H1 (cell line): ENCODE data around the gene ZNF366. TPM values are rescaled to one million over a fixed set of nuclear protein-coding genes. Genes with fewer than 3 reads are reported as not detected.

Source experiments
- CTCF ChIA-PET: fragments of 300-600 bp; sonication (Branson Sonifier 250); formaldehyde crosslinking; loops from one replicate; lab custom pipeline; 2021; ENCODE audit not compliant: partially characterized antibody; lab: Charles Lee
- POLR2A ChIA-PET: fragments of 300-600 bp; sonication (Branson Sonifier 250); formaldehyde crosslinking; loops from one replicate; lab custom pipeline; 2021; ENCODE audit warnings: inconsistent platforms; ENCODE audit not compliant: partially characterized antibody; lab: Charles Lee
- DNase-seq, 2 experiments: peaks; one replicate each; pipeline versions ENCODE4 v3.0.0 to v3.0.0-alpha.2; 2010 to 2022; ENCODE audit warnings: low spot score in 2 of 2, low read depth in 1 of 2, mixed read lengths in 1 of 2
- FAIRE-seq: peaks from 2 replicates; lab custom pipeline; 2011; peaks lifted over from hg19 to GRCh38; lab: Jason Lieb, UNC
- H2AFZ ChIP-seq: 2 replicates; pipeline ENCODE4 v1.8.1; 2012; ENCODE audit warnings: low read length, inconsistent platforms
- H2AK5ac ChIP-seq: 2 replicates; pipeline ENCODE4 v1.6.1; 2013; ENCODE audit warnings: low read depth, low read length
- H2BK120ac ChIP-seq: replicated peaks from 2 replicates; pipeline ENCODE3; 2013; ENCODE audit warnings: low read depth, low read length, inconsistent platforms
- H2BK12ac ChIP-seq: 2 replicates; pipeline ENCODE4 v1.6.1; 2013; ENCODE audit warnings: low read depth, low read length
- H2BK15ac ChIP-seq: 2 replicates; pipeline ENCODE4 v1.6.1; 2013; ENCODE audit warnings: low read length
- H2BK20ac ChIP-seq: 2 replicates; pipeline ENCODE4 v1.6.1; 2013; ENCODE audit warnings: low read length
- H2BK5ac ChIP-seq: 2 replicates; pipeline ENCODE4 v1.6.1; 2013; ENCODE audit warnings: low read depth, low read length
- H3K14ac ChIP-seq: 2 replicates; pipeline ENCODE4 v1.6.1; 2013; ENCODE audit warnings: inconsistent platforms; ENCODE audit not compliant: insufficient read length
- H3K18ac ChIP-seq: 2 replicates; pipeline ENCODE4 v1.6.1; 2013; ENCODE audit warnings: low read length; ENCODE audit errors: extremely low read depth
- H3K23ac ChIP-seq: 2 replicates; pipeline ENCODE4 v1.6.1; 2013; ENCODE audit warnings: inconsistent platforms; ENCODE audit not compliant: insufficient read length
- H3K23me2 ChIP-seq: 2 replicates; pipeline ENCODE4 v1.6.1; 2013; ENCODE audit warnings: low read depth, low read length
- H3K27ac ChIP-seq: 2 replicates; pipeline ENCODE4 v1.6.1; 2011; ENCODE audit warnings: low read depth, low read length, inconsistent platforms
- H3K27me3 ChIP-seq, 4 experiments: replicated peaks in 1 of 4; 1 replicate in 1 of 4; 2 replicates in 3 of 4; pipeline versions ENCODE4 v1.6.1 to v1.8.1; 2011 to 2013; ENCODE audit warnings: low read length in 3 of 4, mild to moderate bottlenecking in 3 of 4, inconsistent platforms in 2 of 4, mixed read lengths in 2 of 4, moderate library complexity in 1 of 4; ENCODE audit not compliant: control insufficient read depth in 3 of 4, insufficient read depth in 3 of 4; ENCODE audit errors: extremely low read depth in 1 of 4
- H3K36me3 ChIP-seq, 4 experiments: 2 replicates each; pipeline versions ENCODE4 v1.6.1 to v1.8.1; 2011 to 2013; ENCODE audit warnings: mild to moderate bottlenecking in 4 of 4, low read length in 3 of 4, moderate library complexity in 2 of 4, control low read depth in 1 of 4, inconsistent platforms in 1 of 4; ENCODE audit not compliant: insufficient read depth in 4 of 4, control insufficient read depth in 2 of 4
- H3K4ac ChIP-seq: replicated peaks from 2 replicates; pipeline ENCODE3; 2013; ENCODE audit warnings: low read length, low read depth, mixed read lengths, inconsistent platforms; ENCODE audit not compliant: insufficient read length
- H3K4me1 ChIP-seq, 4 experiments: replicated peaks in 1 of 4; 1 replicate in 1 of 4; 2 replicates in 3 of 4; pipeline versions ENCODE4 v1.6.1 to v1.8.1; 2011 to 2013; ENCODE audit warnings: low read length in 3 of 4, inconsistent platforms in 2 of 4, mixed read lengths in 1 of 4; ENCODE audit not compliant: insufficient read depth in 4 of 4, control insufficient read depth in 3 of 4
- H3K4me2 ChIP-seq, 2 experiments: 2 replicates each; pipeline versions ENCODE4 v1.6.1 to v1.8.1; 2011 to 2013; ENCODE audit warnings: low read depth in 2 of 2, low read length in 2 of 2, control low read depth in 1 of 2, inconsistent platforms in 1 of 2, mild to moderate bottlenecking in 1 of 2; ENCODE audit not compliant: insufficient read depth in 1 of 2
- H3K4me3 ChIP-seq, 4 experiments: fragments of 200-600, 300-600 bp in 1 of 4; sonication (generic), shearing (Covaris generic), sonication (Bioruptor Twin) in 1 of 4; 2 replicates each; pipeline versions ENCODE4 v1.5.1 to v1.8.1; 2011 to 2016; ENCODE audit warnings: low read length in 4 of 4, low read depth in 3 of 4, control low read depth in 2 of 4, inconsistent platforms in 2 of 4, mild to moderate bottlenecking in 2 of 4, mixed read lengths in 1 of 4, moderate library complexity in 1 of 4; ENCODE audit not compliant: insufficient read depth in 2 of 4; ENCODE audit errors: extremely low read depth in 1 of 4
- H3K56ac ChIP-seq: replicated peaks from 2 replicates; pipeline ENCODE3; 2013; ENCODE audit warnings: low read depth, mild to moderate bottlenecking, mixed read lengths, low read length, inconsistent platforms; ENCODE audit not compliant: insufficient read length
- H3K79me1 ChIP-seq: 2 replicates; pipeline ENCODE4 v1.6.1; 2013; ENCODE audit warnings: low read depth, low read length, control low read depth
- H3K79me2 ChIP-seq, 2 experiments: 2 replicates each; pipeline versions ENCODE4 v1.6.1 to v1.8.1; 2012 to 2013; ENCODE audit warnings: low read length in 2 of 2, mild to moderate bottlenecking in 2 of 2, inconsistent platforms in 1 of 2; ENCODE audit not compliant: insufficient read depth in 2 of 2, control insufficient read depth in 1 of 2
- H3K9ac ChIP-seq, 4 experiments: replicated peaks in 1 of 4; 1 replicate in 1 of 4; 2 replicates in 3 of 4; pipeline versions ENCODE4 v1.6.1 to v1.8.1; 2011 to 2013; ENCODE audit warnings: low read depth in 3 of 4, low read length in 3 of 4, control low read depth in 2 of 4, mild to moderate bottlenecking in 2 of 4, moderate library complexity in 2 of 4, inconsistent platforms in 1 of 4; ENCODE audit errors: extremely low read depth in 1 of 4
- H3K9me3 ChIP-seq, 2 experiments: 2 replicates each; pipeline versions ENCODE4 v1.6.1 to v1.8.1; 2012 to 2013; ENCODE audit warnings: mild to moderate bottlenecking in 2 of 2, moderate library complexity in 2 of 2, control low read depth in 1 of 2, inconsistent platforms in 1 of 2, low read depth in 1 of 2, low read length in 1 of 2, mixed read lengths in 1 of 2; ENCODE audit not compliant: insufficient read depth in 2 of 2
- H4K20me1 ChIP-seq, 2 experiments: replicated peaks in 1 of 2; 2 replicates each; pipeline versions ENCODE3 to v1.8.1; 2011 to 2013; ENCODE audit warnings: inconsistent platforms in 2 of 2, low read length in 2 of 2, mild to moderate bottlenecking in 1 of 2; ENCODE audit not compliant: insufficient read depth in 2 of 2, control insufficient read depth in 1 of 2
- H4K5ac ChIP-seq: 2 replicates; pipeline ENCODE4 v1.6.1; 2013; ENCODE audit warnings: low read length, low read depth, mixed read lengths, inconsistent platforms; ENCODE audit not compliant: insufficient read length
- H4K8ac ChIP-seq: 2 replicates; pipeline ENCODE4 v1.8.0; 2013; ENCODE audit warnings: mild to moderate bottlenecking, moderate library complexity, low read length, inconsistent platforms; ENCODE audit not compliant: insufficient read depth; ENCODE audit errors: extremely low read depth
- H4K91ac ChIP-seq: replicated peaks from 2 replicates; pipeline ENCODE3; 2013; ENCODE audit warnings: low read length, mixed read lengths, inconsistent platforms; ENCODE audit not compliant: insufficient read length
- BACH1 ChIP-seq: IDR thresholded peaks from 2 replicates; pipeline ENCODE4 v1.6.1; 2012; ENCODE audit warnings: low read length, improper control_type of control experiment
- CBX5 ChIP-seq: fragments of 300-800, 300-1000 bp; sonication (generic); IDR thresholded peaks from 2 replicates; pipeline ENCODE4 v1.7.1; 2016; ENCODE audit warnings: antibody characterized with exemption, low read length, low read depth
- CHD2 ChIP-seq: IDR thresholded peaks from 2 replicates; pipeline ENCODE4 v1.6.1; 2012; ENCODE audit warnings: low read length, improper control_type of control experiment
- HDAC2 ChIP-seq, 2 experiments: fragments of 300-600 bp in 1 of 2; sonication (generic) in 1 of 2; IDR thresholded peaks; 2 replicates each; pipeline ENCODE4 v1.6.1; 2011 to 2012; ENCODE audit warnings: low read depth in 2 of 2, low read length in 2 of 2, mild to moderate bottlenecking in 2 of 2, moderate library complexity in 2 of 2, borderline replicate concordance in 1 of 2, inconsistent platforms in 1 of 2
- MAX ChIP-seq: IDR thresholded peaks from 2 replicates; pipeline ENCODE4 v1.6.1; 2012; ENCODE audit warnings: inconsistent platforms
- NRF1 ChIP-seq: IDR thresholded peaks from 2 replicates; pipeline ENCODE4 v1.6.1; 2011; ENCODE audit warnings: mild to moderate bottlenecking, low read depth, low read length, improper control_type of control experiment
- POLR2A ChIP-seq, 2 experiments: IDR thresholded peaks; 1 replicate in 1 of 2; 2 replicates in 1 of 2; pipeline ENCODE4 v1.6.1; 2011; ENCODE audit warnings: low read depth in 2 of 2, low read length in 2 of 2, mild to moderate bottlenecking in 2 of 2; ENCODE audit errors: control extremely low read depth in 1 of 2
- RAD21 ChIP-seq, 2 experiments: IDR thresholded peaks in 1 of 2; conservative IDR thresholded peaks in 1 of 2; 2 replicates each; pipeline ENCODE4 v1.6.1; 2011; ENCODE audit warnings: low read depth in 2 of 2, low read length in 2 of 2, improper control_type of control experiment in 1 of 2, inconsistent platforms in 1 of 2, mild to moderate bottlenecking in 1 of 2, moderate library complexity in 1 of 2
- RBBP5 ChIP-seq: IDR thresholded peaks from 2 replicates; pipeline ENCODE4 v1.7.1; 2012; ENCODE audit warnings: low read depth, mild to moderate bottlenecking, inconsistent platforms, low read length, moderate library complexity, borderline replicate concordance
- SIN3A ChIP-seq, 2 experiments: IDR thresholded peaks in 1 of 2; conservative IDR thresholded peaks in 1 of 2; 2 replicates each; pipeline ENCODE4 v1.6.1; 2011 to 2012; ENCODE audit warnings: low read length in 2 of 2, improper control_type of control experiment in 1 of 2, low read depth in 1 of 2, mild to moderate bottlenecking in 1 of 2
- SRF ChIP-seq: IDR thresholded peaks from 2 replicates; pipeline ENCODE4 v1.6.1; 2011; ENCODE audit warnings: mild to moderate bottlenecking, low read depth, low read length, moderate library complexity
- TCF12 ChIP-seq: IDR thresholded peaks from 2 replicates; pipeline ENCODE4 v1.6.1; 2011; ENCODE audit warnings: low read depth, mild to moderate bottlenecking, low read length
- ZNF274 ChIP-seq: IDR thresholded peaks from 2 replicates; pipeline ENCODE4 v1.7.0; 2012; ENCODE audit warnings: low read length, borderline replicate concordance; ENCODE audit errors: extremely low read depth
- WGBS, 2 experiments: shearing (Covaris generic) in 1 of 2; methylation state at CpG; one replicate each; pipeline versions ENCODE4 v1.1.6 to v1.1.7; 2013 to 2015; ENCODE audit warnings: low lambda C conversion rate in 2 of 2, mixed read lengths in 2 of 2, inconsistent platforms in 1 of 2, low coverage in 1 of 2, missing lambda C conversion rate in 1 of 2; ENCODE audit not compliant: insufficient replicate concordance in 2 of 2, insufficient coverage in 1 of 2, insufficient read length in 1 of 2; ENCODE audit errors: extremely low coverage in 1 of 2, missing lambda C conversion rate in 1 of 2; 5-methylcytosine and 5-hydroxymethylcytosine counted together
- polyA plus RNA-seq, 7 experiments: library from polyadenylated mRNA; depleted of rRNA in 3 of 7; stranded (reverse) in 5 of 7; unstranded in 2 of 7; fragments of >200 nt in 5 of 7; fragments of 200-250 nt in 2 of 7; gene quantifications; 1 replicate in 5 of 7; 2 replicates in 1 of 7; 4 replicates in 1 of 7; pipeline versions ENCODE4 v1.2.1 to v1.2.3, GENCODE V29; 2011 to 2013; ENCODE audit warnings: missing spikeins in 2 of 7, mixed read lengths in 2 of 7
- total RNA-seq: library from RNA; stranded (reverse); fragmentation: NEBNext Ultra II Directional; extraction: Animal tissue kit (Norgen Biotek cat#: 25700); gene quantifications from 2 replicates; pipeline ENCODE4 v1.2.1, GENCODE V29; 2021

The ZNF366 gene
- total and polyA plus RNA-seq, 2 of the 8 experiments (the other 6 are each of a cell fraction or from before 2014, with no cell fraction given) = not detected

GRCh38 chr5:72434056-72434780 lies 73.0 kb downstream of the ZNF366 start:
- H3K27ac ChIP-seq = no peak overlapping the region
- no peak overlapping the region for H4K91ac ChIP-seq
- H3K4ac ChIP-seq = no peak overlapping the region
- WGBS, 2 experiments = 89% methylated on average over 5 of the region's 5 CpGs; no CpG with 5 or more reads in 1 of the 2 experiments
- no peak overlapping the region for H3K14ac ChIP-seq
- FAIRE-seq (no peak), DNase-seq (no peak)
- no peak overlapping the region for H4K5ac ChIP-seq
- H3K18ac ChIP-seq = no peak overlapping the region
- H2BK12ac ChIP-seq = no peak overlapping the region
- no peaks in the 10 kb centered on the region for H3K23me2 ChIP-seq
- no peaks in the 10 kb centered on the region for H4K20me1 ChIP-seq
- H2AK5ac ChIP-seq = no peak overlapping the region
- H3K27me3 ChIP-seq = no peaks in the 10 kb centered on the region
- H2BK15ac ChIP-seq = no peak overlapping the region
- no peaks in the 10 kb centered on the region for H3K79me2 ChIP-seq
- H3K79me1 ChIP-seq = no peaks in the 10 kb centered on the region
- no peak overlapping the region for H3K56ac ChIP-seq
- H3K23ac ChIP-seq = no peak overlapping the region
- no peak overlapping the region for H2BK20ac ChIP-seq
- H2AFZ ChIP-seq = no peak overlapping the region
- H3K9ac ChIP-seq = no peak overlapping the region
- H3K4me2 ChIP-seq = no peak overlapping the region
- no peaks in the 10 kb centered on the region; a peak in 1 of 7 replicates for H3K4me1 ChIP-seq
- H3K4me3 ChIP-seq = no peak overlapping the region
- no peaks in the 10 kb centered on the region; a peak in 1 of 4 replicates for H3K9me3 ChIP-seq
- no peak overlapping the region for H4K8ac ChIP-seq
- H3K36me3 ChIP-seq = no peaks in the 10 kb centered on the region
- ChIA-PET CTCF (interaction anchor here (1.1 kb wide), 1 partner anchor 11 kb away, joined by 3 read pairs; no protein-coding TSS in a partner anchor), POLR2A (no interaction called here)
- no peak overlapping the region for H2BK120ac ChIP-seq
- no peak overlapping the region for H2BK5ac ChIP-seq
- TF ChIP-seq CHD2 = no peak
- no peak for TF ChIP-seq RAD21 (IDR thresholded peaks at IDR 0.05 in 1 of 2, conservative IDR thresholded peaks at IDR 0.05 in 1 of 2; ENCODE audit: low read depth in 2 of 2, low read length in 2 of 2)
- TF ChIP-seq SIN3A (conservative IDR thresholded peaks at IDR 0.05 in 1 of 2, IDR thresholded peaks at IDR 0.05 in 1 of 2; ENCODE audit: low read depth in 1 of 2, low read length in 2 of 2) = no peak
- no peak for TF ChIP-seq TCF12
- TF ChIP-seq POLR2A (IDR thresholded peaks at IDR 0.05; ENCODE audit: control extremely low read depth in 1 of 2, low read depth in 2 of 2, low read length in 2 of 2) = no peak
- TF ChIP-seq BACH1 = no peak
- no peak for TF ChIP-seq ZNF274
- TF ChIP-seq MAX = no peak
- no peak for TF ChIP-seq NRF1
- no peak for TF ChIP-seq SRF
- TF ChIP-seq CBX5 = no peak
- TF ChIP-seq RBBP5 = no peak
- no peak for TF ChIP-seq HDAC2 (IDR thresholded peaks at IDR 0.05; ENCODE audit: borderline replicate concordance in 1 of 2, low read depth in 2 of 2, low read length in 2 of 2)
